Raji (cell line): ENCODE results near the gene EYA3.

Source experiments
- POLR2A ChIP-seq: IDR thresholded peaks from 2 replicates; pipeline ENCODE4 v1.6.1; 2011; ENCODE audit warnings: low read depth, low read length, control low read depth; ENCODE audit not compliant: insufficient read depth

EYA3 gene

DNA sequence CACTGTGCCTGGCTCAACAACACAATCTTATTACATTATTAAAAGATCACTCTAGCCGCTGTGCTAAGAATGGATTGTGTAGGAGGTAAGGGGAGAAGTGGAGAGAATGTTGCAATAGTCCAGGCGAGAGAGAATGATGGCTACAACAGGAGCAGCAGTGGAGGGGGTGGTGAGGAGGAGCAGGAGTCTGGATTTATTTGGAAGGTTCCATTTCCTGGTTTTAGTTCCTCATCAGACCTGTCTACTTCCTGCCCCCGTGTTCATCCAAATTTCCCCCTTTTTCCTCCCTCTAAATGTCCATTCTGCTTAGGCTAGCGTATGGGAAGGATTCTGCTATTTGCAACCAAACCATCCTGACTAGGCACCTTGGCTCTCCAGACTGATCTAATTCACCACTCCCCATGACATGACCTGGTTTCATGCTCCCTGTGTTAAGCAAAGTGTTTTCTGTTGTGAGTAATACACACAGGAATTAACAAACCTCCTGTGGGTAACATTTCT, 35.1 kb upstream of the EYA3 start:
- TF ChIP-seq POLR2A, result no peak

DNA sequence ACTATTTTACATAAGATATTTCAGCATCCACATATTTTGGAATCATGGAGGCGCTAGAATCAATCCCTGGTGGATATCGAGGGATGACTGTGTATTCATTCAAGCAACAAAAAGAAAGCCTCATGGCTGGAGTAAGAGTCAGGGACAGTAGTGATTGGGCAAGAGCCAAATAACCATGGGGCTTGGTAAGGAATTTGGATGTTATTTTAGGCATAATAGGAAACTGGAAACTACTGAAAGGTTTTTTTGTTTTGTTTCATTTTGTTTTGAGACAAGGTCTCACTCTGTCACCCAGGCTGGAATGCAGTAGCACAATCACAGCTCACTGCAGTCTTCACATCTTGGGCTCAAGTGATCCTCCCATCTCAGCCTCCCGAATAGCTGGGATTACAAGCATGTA, 33.8 kb upstream of the EYA3 start:
- TF ChIP-seq POLR2A, result no peak

DNA sequence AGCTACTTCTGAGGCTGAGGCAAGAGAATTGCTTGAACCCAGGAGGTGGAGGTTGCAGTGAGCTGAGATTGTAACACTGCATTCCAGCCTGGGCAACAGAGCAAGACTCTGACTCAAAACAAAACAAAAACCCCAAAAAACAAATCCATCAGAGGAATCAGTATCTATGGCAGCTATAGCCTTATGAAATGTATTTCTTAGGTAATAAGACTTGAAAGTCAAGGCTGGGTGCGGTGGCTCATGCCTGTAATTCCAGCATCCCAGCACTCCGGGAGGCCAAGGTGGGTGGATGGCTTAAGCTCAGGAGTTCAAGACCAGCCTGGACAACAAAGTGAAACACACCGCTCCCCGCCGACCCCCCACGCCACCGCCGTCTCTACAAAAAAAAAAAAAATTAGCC, 31.1 kb upstream of the EYA3 start:
- TF ChIP-seq POLR2A, result no peak

DNA sequence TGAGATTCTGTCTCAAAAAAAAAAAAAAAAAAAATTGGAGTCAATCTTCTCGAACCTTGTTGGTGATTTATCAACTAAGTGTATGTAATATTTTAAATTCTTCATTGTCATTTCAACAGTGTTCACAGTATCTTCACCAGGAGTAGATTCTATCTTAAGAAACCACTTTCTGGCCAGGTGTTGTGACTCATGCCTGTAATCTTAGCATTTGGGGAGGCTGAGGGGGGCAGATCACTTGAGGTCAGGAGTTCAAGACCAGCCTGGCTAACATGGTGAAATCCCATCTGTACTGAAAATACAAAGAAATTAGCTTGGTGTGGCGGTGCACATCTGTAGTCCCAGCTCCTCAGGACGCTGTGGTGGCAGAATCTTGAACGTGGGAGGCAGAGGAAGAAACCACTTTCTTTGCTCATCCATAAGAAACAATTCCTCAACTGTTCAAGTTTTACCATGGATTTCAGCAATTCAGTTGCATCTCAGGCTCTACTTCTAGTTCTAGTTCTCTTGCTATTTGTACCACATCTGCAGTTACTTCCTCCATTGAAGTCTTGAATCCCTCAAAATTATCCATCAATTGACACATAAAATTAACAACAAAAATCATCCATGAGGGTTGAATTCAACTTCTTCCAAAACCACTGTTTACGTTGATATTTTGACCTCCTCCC, 30.4 kb upstream of the EYA3 start:
- TF ChIP-seq POLR2A, result no peak

DNA sequence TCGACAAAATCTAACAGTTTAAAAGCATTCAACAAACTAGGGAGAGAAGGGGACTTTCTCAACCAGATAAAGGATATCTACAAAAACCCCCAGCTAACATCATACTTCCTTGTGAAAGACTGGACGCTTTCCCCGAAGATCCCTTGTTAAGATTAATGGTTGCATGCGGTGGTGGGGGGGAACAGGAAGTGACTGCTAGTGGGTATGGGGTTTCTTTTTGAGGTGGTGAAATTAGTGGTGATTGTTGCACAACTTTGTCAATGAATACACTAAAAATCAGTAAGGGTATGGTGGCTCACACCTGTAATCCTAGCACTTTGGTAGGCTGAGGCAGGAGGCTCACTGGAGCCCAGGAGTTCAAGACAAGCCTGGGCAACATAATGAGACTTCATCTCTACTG, 26.9 kb upstream of the EYA3 start:
- no peak for TF ChIP-seq POLR2A

DNA sequence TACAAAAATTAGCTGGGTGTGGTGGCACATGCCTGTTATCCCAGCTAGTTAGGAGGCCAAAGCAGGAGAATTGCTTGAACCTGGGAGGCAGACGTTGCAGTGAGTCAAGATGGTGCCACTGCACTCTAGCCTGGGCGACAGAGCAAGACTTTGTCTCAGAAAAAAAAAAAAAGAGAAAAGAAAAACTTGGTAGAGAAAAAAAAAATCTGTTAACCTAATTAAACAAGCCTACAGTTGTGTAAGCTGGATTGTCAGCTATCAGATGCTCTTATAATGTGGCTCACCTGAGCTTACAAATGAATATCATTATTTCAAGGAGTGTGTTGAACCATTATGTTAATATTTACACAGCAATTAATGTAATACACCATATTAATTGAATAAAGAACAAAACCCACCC, 26.4 kb upstream of the EYA3 start:
- no peak for TF ChIP-seq POLR2A

DNA sequence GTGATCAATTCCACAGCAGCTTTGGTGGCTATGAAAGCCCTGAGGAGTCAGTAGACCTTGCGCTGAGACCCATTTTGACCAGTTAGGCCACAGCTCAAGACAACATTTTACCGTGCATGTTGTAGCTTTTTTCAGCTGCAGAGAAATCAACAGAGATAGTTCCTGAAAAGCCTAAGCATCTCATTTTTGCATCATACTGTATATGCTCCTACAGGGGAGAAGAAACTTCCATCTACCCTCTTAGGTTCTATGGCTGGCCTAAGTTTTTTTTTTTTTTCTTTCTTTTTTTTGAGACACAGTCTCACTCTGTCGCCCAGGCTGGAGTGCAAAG, 24.8 kb upstream of the EYA3 start:
- TF ChIP-seq POLR2A, result no peak

DNA sequence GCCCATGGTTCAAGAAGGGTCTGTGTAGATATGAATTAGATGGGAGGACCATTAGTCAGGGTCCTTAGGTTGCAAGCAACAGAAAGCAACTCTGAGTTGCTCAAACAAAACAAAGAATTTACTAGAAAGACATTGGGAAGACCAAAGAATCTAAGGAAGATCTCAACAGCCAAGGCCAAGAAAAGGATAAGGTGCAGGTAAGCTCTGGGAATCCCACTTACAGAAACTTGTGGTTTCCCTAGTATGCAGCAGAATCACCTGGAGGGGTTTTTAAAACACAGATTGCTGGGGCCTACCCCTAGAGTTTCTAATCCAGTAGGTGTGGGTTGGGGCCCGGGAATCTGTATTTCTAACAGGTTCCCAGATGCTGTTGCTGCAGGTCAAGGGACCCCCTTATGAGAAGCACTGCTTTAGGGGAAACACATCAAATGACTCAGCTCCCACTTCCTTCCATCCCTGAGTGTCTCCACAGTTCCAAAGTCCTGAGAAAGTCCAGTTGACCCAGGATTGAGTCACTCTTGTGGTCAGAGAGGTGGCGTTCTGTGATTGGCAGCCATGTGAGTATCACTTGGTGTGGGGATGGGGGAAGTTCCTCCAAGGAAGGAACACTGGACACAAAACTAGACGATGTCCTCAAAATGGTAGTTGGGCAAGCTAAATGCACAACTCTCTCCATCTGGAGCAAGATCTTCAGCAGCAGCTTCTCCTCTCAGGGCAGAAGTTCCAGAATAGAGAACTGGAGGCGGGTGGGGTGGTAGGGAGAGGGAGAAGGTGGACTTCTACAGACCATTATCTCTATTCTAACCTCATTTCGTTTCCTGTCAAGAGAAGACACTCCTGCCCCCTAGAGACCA, 24.2 kb upstream of the EYA3 start:
- TF ChIP-seq POLR2A, result no peak

DNA sequence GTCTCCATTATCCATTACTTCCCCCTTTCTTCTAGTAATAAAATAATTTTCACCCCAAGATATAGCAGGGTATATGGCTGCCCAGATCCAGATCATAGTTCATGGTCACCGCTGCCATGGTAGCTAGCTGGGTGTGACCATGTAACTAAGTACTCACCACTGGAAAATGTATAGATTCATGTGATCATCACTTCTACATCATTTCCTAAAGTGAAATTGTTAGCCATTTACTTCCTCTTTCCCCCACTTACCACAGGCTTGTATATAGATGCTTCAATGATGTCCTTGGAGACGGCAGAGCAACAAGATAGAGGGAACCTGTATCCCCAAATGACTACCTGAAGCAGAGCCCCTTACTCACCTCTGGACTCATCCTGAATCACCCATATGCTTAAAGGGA, 22.7 kb upstream of the EYA3 start:
- no peak for TF ChIP-seq POLR2A

DNA sequence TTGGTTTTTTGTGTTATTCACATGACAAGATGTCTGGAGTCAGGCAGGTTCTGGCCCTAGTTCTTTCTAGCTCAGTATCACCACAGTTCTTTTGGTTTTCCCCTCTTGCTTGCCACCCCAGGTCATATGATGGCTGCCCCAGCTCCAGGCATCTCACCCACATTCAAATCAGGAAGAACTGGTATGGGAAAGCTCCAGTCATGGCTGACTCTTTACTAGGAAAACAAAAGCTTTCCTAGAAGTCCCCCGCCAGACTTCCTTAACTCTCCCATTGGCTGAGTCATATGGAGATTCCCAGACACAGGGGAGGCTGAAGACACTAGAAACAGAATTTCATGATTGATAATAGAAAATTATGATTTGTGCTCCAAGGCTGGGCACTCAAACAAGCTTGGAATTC, 22.1 kb upstream of the EYA3 start:
- no peak for TF ChIP-seq POLR2A

DNA sequence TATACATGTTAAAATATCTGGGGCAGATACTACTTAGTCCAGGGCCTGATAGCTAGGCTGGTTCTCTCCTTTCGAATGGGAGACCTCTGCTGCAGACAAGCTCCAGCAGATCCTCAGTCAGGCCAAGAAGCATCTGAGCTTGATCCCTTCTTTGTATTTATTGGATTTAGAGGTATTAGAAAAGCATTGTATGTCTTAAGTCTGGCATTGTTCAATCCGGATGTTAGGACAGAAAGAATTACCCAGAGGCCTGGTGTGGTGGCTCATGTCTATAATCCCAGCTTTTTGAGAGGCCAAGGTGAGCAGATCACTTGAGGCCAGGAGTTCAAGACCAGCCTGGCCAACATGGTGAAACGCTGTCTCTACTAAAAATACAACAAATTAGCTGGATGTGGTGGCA, 21.2 kb upstream of the EYA3 start:
- TF ChIP-seq POLR2A, result no peak

DNA sequence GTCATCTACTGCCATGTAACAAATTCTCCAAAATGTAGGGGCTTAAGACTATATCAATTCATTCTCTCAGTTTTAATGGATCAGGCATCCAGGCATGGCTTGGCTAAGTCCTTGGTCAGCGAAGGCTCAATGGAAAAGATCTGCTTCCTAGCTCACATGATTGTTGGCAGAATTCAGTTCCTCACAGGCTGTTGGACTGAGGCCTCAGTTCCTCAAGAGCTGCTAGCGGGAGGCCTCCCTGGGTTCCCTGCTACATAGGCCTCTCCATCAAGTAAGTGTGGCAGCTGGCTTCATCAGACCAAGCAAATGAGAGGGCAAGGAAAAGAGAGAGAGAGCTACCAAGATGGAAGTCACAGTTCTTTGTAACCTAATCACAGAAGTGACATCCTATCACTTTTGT, 19.6 kb upstream of the EYA3 start:
- TF ChIP-seq POLR2A, result no peak

DNA sequence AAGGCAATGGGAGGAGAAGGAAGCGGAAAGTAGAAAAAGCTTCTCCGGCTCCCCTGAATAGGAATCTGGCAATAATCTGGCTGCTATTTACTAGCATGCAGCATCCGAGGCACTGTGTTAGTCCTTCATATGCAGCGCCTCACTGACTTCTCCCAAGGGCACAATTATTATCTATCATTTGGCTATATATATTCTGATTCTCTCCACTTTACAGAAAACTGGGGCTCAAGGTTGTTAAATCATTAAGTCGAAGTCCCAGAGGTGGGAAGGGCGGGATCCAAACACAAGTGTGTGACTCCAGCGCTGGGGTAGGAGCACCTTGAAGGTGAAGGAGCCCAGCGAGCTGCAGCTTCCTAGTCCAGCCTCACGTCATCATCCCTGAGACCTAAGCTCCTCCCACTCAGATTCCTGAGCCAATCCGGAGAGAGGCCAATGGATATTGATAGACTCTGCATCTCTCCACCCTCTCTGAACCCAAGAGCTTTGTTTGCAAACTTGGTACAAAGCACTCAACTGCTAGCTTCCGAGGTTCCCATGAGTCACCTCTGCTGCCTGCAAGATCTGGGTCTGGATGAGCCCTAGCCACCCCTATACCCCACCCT, 16.6 kb upstream of the EYA3 start:
- no peak for TF ChIP-seq POLR2A

DNA sequence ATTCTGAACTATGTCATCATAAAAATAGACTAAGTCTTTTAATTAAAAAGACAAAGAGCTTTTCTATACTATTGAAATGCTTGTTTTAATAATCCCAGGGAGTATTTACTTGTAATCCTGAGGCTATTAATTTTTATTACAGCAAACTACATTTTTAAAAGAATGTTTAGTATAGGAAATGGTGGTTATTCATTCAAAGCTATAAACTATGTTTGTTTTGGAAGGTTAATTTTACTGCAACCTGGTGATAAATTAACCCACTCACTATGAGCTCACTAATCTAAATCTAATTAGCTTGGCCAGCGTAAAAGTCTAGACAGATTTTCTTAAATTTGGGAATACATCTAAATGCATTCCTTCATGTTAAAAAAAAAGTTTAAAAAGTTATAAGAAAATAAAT, 13.8 kb upstream of the EYA3 start:
- TF ChIP-seq POLR2A, result no peak

DNA sequence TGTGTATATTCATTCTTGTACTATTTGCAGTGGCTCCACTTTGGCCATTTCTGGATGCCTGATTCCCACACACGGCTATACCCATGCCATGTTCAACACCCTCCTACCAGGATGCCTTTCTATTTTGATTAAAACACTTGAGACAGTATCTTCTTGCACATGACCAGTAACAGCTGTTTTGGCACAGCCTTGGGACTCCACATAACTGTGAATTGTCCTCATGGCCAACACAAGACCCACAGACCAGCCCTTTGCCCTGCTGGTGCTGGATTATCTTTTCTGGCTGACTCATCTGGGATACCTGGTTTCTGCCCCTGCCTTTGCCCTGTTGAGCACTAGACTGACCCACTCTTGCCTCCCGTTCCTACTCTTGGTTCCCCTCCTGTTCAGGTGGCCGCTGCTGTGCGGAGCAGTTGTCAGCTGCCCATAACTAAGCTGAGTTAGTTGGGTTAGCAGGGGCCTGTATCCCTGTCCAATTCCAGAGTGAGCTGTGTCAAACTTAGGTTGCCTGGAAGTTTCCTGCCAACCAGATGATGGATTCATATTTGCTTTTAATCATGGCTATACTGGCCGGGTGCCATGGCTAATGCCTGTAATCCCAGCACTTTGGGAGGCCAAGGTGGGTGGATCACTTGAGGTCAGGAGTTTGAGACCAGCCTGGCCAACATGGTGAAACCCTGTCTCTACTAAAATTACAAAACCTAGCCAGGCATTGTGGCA, 10.8 kb upstream of the EYA3 start:
- no peak for TF ChIP-seq POLR2A

DNA sequence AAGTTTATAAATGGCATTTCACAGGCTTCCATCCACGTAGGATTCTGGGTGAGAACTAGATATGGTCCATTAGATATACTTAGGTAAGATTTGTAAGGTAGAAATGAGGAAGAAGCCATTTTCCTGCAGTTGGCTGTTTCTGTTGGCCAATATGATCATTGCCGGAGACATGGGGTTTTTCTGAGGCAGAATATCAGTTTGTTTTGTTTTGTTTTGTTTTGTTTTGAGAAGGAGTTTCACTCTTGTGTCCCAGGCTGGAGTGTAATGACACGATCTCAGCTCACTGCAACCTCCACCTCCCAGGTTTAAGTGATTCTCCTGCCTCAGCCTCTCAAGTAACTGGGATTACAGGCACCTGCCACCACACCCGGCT, 8.7 kb upstream of the EYA3 start:
- no peak for TF ChIP-seq POLR2A
